ENCODE data around the gene GPSM3.

Gene GPSM3

GRCh38 chr6:32210191-32210601 lies 17.8 kb upstream of the GPSM3 start:
- H3K4me3 ChIP-seq (ENCODE audit: low read depth in 1 of 2, low read length in 1 of 2), result no peak overlapping the region
- no peaks in the 10 kb centered on the region for H3K36me3 ChIP-seq
- no peaks in the 10 kb centered on the region for H3K4me1 ChIP-seq (ENCODE audit: control insufficient read depth in 1 of 2, insufficient read depth in 1 of 2, low read depth in 1 of 2, low read length in 1 of 2)
- peaks cover 7% of the 10 kb centered on the region for H3K27me3 ChIP-seq
- no peak overlapping the region for H3K27ac ChIP-seq
- no peak for TF ChIP-seq CTCF (IDR thresholded peaks at IDR 0.05)
- H3K9me3 ChIP-seq, result no peaks in the 10 kb centered on the region

DNA sequence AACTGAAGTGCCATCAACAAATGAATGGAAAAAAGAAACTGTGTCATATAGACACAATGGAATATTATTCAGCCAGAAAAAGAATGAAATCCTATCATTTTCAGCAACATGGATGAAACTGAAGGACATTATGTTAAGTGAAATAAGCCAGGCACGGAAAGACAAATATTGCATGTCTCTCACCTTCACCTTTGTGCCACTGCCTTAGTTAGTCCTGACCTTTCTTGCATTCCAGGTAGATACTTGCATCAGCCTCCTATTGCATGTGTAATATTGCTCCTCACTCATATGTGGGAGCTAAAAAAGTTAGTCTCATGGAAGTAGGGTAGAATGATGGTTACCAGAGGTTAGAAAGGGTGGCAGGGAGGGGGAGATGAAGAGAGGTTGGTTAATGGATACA lies 16.6 kb upstream of the GPSM3 start:
- H3K36me3 ChIP-seq, result no peaks in the 10 kb centered on the region
- H3K4me3 ChIP-seq (ENCODE audit: low read depth in 1 of 2, low read length in 1 of 2), result no peak overlapping the region
- H3K9me3 ChIP-seq, result no peaks in the 10 kb centered on the region
- TF ChIP-seq CTCF (IDR thresholded peaks at IDR 0.05), result no peak
- H3K27ac ChIP-seq, result no peak overlapping the region
- peaks cover 19% of the 10 kb centered on the region for H3K27me3 ChIP-seq
- H3K4me1 ChIP-seq (ENCODE audit: control insufficient read depth in 1 of 2, insufficient read depth in 1 of 2, low read depth in 1 of 2, low read length in 1 of 2), result no peaks in the 10 kb centered on the region

GRCh38 chr6:32204268-32204715 lies 11.8 kb upstream of the GPSM3 start:
- Histone ChIP-seq H3K9me3 (no peaks in the 10 kb centered on the region), H3K4me1 (ENCODE audit: control insufficient read depth in 1 of 2, insufficient read depth in 1 of 2, low read depth in 1 of 2, low read length in 1 of 2) (peaks cover 0 to 2% of the 10 kb centered on the region in 2 experiments), H3K27ac (no peak overlapping the region), H3K4me3 (ENCODE audit: low read depth in 1 of 2, low read length in 1 of 2) (no peak overlapping the region), H3K27me3 (peaks cover 34% of the 10 kb centered on the region), H3K36me3 (no peaks in the 10 kb centered on the region)
- TF ChIP-seq CTCF (IDR thresholded peaks at IDR 0.05), result no peak

DNA sequence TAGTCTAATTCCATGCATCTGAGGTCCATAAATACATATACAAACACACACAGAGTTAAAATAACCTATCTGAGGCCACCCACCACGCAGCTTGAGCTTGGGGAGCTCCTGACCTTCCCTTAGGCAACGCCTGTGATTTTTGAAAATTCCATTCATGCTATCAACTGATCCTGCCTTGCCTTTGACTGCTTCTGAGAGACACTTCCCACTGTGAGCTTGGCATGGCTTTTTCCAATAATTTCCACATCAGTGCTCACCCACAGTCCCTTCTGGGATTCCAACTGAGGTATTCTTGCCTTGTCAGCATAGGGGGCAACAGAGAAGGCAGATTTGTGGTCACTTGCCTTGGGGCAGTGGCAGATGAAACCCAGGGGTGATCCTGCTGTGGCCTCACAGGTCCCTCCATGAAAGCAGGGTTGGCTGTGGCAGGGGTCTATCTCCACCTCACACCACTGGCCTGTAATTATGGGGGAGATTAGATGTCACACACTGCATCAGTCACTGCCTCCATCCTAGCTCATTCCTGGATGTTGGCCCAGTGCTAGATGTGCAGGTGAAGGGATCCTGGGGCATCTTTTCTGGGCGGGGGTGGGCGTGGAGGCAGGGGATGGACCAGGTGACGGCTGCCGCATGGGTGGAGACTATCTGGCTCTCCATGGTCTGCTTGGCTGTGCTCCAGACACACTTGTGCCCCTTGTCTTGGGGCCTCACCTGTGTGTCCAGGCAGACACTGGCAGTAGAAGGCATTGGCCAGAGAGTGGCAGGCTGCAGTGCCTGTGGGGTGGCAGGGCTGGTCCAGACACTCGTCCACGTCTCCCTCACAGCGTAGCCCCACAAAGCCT lies 11.2 kb upstream of the GPSM3 start:
- H3K4me1 ChIP-seq (ENCODE audit: control insufficient read depth in 1 of 2, insufficient read depth in 1 of 2, low read depth in 1 of 2, low read length in 1 of 2), result peaks cover 0 to 2% of the 10 kb centered on the region in 2 experiments
- no peak for TF ChIP-seq CTCF (IDR thresholded peaks at IDR 0.05)
- H3K27me3 ChIP-seq, result peaks cover 34% of the 10 kb centered on the region
- H3K36me3 ChIP-seq, result no peaks in the 10 kb centered on the region
- no peaks in the 10 kb centered on the region for H3K9me3 ChIP-seq
- H3K27ac ChIP-seq, result no peak overlapping the region
- no peak overlapping the region for H3K4me3 ChIP-seq (ENCODE audit: low read depth in 1 of 2, low read length in 1 of 2)

DNA sequence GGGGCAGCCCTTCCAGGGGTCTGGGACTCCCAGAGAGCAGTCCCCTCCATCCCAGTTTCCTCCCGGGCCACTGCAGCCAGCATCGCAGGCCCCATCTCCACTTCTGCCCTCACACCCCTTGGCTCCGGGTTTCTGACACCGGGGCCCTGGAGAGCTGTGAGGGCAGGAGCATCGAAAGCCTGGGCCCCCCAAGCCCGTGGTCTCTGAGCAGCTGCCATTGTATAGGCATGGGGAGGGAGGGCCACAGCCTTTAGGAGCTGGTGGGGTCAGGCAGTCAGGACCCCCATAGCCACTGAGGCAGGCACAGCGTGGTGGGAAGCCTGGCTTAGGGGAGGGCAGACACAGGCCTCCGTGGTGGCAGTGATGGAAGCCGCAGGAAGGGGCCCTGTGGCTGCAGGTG lies 9.7 kb upstream of the GPSM3 start:
- H3K4me3 ChIP-seq (ENCODE audit: low read depth in 1 of 2, low read length in 1 of 2), result no peak overlapping the region
- H3K4me1 ChIP-seq (ENCODE audit: control insufficient read depth in 1 of 2, insufficient read depth in 1 of 2, low read depth in 1 of 2, low read length in 1 of 2), result peaks cover 4 to 6% of the 10 kb centered on the region in 2 experiments
- TF ChIP-seq CTCF (IDR thresholded peaks at IDR 0.05), result no peak
- no peak overlapping the region for H3K27ac ChIP-seq
- peaks cover 34% of the 10 kb centered on the region for H3K27me3 ChIP-seq
- H3K36me3 ChIP-seq, result no peaks in the 10 kb centered on the region
- no peaks in the 10 kb centered on the region for H3K9me3 ChIP-seq

All from neutrophil (primary cell).